Umbilical cord (tissue), 2 donors: ENCODE results near the gene TBC1D16. TPM values are rescaled to one million over a fixed set of nuclear protein-coding genes. Genes with fewer than 3 reads are reported as not detected.

Experiments
- DNase-seq: peaks from one replicate; pipeline ENCODE4 v3.0.0-alpha.2; 2015; ENCODE audit warnings: low spot score
- total RNA-seq: library from RNA; depleted of rRNA; stranded (reverse); fragments of >200 nt; gene quantifications from one replicate; pipeline ENCODE4 v1.2.3, GENCODE V29; 2014; ENCODE audit warnings: low replicate concordance; ENCODE audit not compliant: insufficient read depth

Gene TBC1D16
- total RNA-seq, 1 donor from 2014 or later: 21.7 TPM

GRCh38 chr17:79952265-79952877 is 83.3 kb downstream of the TBC1D16 start:
- DNase-seq: no peak

DNA sequence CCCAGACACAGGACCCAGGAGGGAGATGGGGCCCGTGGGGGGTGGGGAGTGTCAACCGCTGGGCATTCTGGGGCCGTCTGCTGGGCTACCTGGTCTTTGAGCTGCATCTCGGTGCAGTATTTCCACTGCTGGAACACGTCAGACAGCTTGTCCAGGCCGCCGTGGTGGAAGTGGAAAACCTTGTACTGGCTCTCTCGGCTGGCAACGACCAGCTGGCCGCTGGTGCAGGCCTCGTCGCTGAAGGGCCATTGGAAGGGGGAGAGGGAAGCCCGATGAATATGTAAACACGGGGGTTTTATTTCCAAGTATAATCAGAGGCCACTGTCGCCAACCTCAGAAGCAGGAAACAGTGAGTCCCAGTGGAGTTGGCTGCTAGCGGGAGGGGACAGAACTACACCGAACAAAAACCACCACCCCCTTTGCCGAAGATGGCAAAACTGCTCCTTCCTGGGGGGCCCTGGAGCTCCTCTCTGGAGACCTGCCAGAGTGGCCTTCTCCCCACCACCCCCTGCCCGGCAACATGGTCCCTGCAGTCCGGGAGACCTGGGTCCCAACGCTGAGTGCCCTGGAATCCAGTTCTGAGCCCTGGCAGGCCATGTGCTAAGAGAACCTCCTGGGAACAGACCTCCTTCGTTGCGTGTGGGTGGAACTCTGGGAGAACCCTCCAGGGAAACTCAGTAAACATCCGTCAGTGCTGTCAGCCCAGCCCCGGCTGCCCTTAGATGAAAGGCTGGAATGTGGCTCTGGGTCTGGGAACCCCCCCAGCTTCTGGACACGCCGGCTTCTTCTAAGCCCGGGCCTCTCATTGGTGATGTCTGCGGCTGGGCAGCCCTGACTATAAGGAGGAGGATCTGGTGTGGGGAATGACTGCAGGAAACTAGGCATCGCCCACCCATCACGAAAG is 84.1 kb downstream of the TBC1D16 start:
- peak; percentile 96 for DNase-seq

GRCh38 chr17:79950751-79951150 is 84.9 kb downstream of the TBC1D16 start:
- DNase-seq: no peak

DNA sequence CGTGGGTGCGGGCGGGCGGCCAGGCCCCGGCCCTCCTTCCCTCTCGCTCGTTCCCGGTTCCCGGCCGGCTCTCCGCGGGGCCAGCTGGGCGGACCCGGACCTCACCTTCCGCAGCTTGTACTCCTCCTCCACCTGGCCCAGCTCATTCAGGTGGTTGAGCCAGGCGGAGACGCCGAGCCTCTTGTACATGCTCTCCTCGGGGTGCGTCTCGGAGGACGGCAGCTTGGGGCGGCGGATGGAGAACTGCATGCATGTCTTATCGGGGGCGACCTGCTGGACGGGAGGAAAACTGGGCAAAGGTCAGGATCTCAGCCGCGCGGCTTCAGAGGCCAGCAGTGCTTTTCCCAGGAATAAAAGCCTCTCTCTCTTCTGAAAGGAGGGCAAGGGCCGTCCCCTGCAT is 85.4 kb downstream of the TBC1D16 start:
- DNase-seq: no peak

GRCh38 chr17:79949656-79950209 is 85.9 kb downstream of the TBC1D16 start:
- DNase-seq: no peak

- DNase-seq: no peak
These were observed 86.6 kb downstream of the TBC1D16 start for GRCh38 chr17:79948945-79949655.

GRCh38 chr17:79948406-79948944 is 87.2 kb downstream of the TBC1D16 start:
- DNase-seq: no peak

DNA sequence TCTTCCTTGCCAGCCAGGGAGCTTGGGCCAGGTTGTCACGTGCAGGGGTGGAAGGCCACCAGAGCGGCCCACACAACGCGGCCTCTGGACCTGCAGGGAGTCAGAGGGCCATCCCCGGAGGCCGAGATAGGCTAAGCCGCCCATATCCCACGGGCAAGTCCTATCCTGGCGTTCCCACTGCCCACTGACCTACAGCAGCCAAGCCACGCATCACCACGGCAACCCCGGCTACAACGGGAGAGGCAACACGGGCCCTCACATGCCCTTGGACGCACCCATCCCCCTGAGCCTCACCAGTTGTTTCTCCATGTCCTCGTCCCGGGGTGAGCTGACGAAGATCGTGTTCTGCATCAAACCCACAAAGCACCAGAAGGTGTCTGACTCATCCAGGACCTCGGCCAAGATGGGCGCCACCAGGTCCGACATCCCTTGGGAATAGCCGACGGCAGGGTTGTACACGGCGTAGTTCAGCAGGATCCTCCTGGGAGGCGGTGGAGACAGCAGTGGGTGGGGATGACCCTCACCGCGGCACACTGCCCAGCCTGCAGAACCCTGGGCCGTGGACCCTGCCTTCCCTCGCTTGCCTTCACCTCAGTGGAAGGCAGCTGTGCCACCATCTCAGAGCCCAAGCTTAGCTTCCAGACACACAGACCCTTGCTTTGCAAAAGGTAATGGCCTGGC is 88.2 kb downstream of the TBC1D16 start:
- DNase-seq: no peak

GRCh38 chr17:79946352-79947231 is 89.1 kb downstream of the TBC1D16 start:
- no peak for DNase-seq

- DNase-seq: no peak
These were observed 89.9 kb downstream of the TBC1D16 start for GRCh38 chr17:79945591-79946255.

DNA sequence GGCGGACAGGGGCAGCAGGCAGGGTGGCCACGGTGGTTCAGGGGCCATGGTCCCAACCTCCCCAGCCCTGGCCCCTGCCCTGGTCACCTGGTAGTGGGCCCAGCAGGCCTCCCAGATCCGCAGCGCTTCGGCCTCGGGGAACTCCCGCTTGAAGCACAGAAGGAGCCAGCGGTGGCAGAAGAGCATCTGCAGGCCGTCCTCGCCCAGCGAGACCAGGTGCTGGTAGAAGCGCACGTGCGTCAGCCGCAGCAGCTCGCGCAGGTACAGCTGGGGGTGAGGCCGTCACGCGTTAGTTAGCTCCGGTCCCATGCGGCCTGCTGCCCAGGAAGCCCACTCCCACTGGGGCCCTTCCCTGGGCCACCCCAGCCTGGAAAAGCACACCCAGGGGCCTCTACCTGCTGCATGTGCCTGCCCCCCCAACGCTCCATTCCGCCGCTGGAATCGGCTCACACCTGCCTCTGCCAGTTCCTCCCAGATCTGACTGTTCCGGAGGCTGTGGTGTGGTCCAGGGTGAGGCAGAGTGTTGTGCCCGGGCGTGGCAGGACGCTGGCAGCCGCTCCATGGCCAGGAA is 90.8 kb downstream of the TBC1D16 start:
- no peak for DNase-seq

- DNase-seq: no peak
These were observed 91.3 kb downstream of the TBC1D16 start for GRCh38 chr17:79944251-79944812.

DNA sequence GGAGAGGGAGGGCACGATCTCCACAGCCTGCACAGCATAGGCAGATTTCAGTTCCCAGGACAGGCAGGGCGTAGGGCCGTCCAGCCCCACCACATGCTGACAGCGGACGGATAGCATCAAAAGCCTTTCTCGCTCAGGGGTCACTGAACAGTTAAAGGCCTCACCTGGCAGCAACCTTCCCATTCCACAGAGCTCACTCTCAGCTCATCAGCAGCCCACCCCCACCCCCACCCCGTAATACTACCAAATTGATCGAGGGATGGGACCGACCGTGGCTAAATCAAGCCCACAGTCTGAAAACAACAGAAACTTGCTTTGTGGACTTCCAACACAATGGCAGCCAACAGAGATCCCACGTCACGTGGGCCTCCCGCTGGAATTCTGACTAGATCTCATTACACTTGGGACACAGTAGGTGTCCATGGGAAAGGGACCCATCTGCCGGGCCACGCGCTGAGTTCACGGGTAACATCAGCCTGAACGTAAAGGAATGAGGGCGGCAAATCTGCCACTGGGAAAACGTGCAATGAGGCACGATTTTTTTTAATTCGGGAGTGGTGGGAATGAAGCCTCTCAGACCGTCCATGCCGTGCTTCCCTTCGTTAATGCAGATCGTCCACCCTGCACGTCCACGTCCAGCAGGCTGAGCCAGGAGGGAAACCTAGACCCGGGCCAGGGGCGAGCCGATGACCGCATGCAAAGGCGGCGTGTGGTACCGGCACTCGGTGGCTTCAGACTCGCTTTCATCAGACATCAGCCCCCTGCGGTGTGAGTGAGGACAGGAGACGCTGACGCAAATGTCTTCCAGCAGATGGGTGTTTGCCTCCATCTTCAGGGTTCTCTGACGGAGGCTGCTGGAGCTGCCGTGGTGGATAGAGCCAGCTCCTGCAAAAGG is 92.1 kb downstream of the TBC1D16 start:
- DNase-seq: no peak

GRCh38 chr17:79942591-79943346 is 92.9 kb downstream of the TBC1D16 start:
- no peak for DNase-seq

DNA sequence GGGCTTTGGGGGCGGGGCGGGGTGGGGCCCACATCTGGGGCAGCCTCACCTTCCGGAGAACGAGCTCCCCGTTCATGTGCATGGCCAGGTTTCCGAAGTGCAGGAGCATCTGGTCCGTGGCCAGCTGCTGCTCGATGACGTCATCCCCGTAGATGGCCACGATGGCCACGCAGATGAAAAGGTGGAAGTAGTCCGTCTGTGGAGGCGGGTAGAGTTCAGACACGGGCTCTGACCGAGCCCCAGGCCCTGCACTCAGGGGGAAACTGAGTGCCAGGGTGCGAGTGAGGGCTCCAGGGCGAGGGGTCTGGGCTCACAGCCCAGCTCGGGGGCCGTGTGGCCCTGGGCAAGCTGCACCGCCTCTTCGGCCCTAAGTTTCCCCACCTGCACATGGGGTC is 93.7 kb downstream of the TBC1D16 start:
- no peak for DNase-seq

DNA sequence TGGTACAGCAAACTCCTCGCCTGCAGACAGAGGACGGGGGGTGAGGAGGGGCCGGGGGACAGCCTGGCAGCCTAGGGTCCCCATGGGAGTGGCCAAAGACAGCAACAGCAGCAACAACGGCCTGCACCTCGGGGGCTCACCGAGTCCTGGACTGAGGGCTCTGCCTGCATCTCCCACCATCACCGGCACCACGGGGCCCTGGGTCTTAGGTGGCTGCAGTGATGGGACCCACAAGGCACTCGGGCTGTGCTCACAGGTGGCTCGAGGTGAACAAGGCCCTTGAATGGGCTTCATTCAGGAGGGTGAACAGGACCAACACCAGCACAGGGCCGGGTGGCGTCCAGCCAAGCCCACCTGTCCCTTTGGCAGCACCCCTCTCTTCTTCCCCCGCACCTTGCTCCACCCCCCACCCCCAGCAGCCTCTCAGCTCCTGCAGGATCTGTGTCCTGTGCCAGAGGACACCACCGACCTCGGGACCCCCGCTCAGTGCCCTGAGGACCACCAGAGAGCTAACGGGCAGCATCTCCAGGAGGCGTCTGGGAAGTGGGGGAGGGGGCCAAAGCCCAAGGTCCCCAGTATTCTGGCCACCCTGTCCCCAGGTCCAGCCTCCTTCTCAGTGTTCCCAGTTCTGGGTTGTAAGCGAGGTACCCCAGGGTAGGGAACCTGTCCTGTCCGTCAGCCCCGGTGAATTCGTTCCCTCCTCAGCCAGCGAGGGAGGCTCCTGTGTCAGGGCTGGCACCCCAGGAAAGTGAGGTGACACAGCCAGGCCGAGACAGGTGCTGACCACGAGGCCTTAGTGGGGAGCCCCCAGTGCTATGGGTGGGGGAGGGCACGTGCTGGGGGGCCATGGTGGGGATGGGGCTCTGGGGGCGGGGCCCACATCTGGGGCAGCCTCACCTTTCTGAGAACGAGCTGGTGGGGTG is 94.3 kb downstream of the TBC1D16 start:
- DNase-seq: no peak
